ENCODE data around the gene SLC12A7.
"Not testable (repeated sequence)": the region's sequence is repeated elsewhere in the genome, so short reads cannot be mapped to it uniquely, and the experiment has no call there.

The SLC12A7 gene

GRCh38 chr5:1109542-1110306, 2.1 kb downstream of the SLC12A7 start:
- DNase-seq (ENCODE audit: low spot score): no peak

- DNase-seq (ENCODE audit: low spot score): no peak
Measured at GRCh38 chr5:1108865-1109174, 3.0 kb downstream of the SLC12A7 start.

GRCh38 chr5:1108023-1108864, 3.6 kb downstream of the SLC12A7 start:
- DNase-seq (ENCODE audit: low spot score): no peak

- no peak for DNase-seq (ENCODE audit: low spot score)
Measured at GRCh38 chr5:1107167-1108022, 4.5 kb downstream of the SLC12A7 start.

GRCh38 chr5:1106385-1107166, 5.3 kb downstream of the SLC12A7 start:
- no peak for DNase-seq (ENCODE audit: low spot score)

GRCh38 chr5:1105350-1106265, 6.3 kb downstream of the SLC12A7 start:
- DNase-seq (ENCODE audit: low spot score): no peak

GRCh38 chr5:1104327-1105006, 7.4 kb downstream of the SLC12A7 start:
- DNase-seq (ENCODE audit: low spot score): no peak

- DNase-seq (ENCODE audit: low spot score): peak; percentile 49
Measured at GRCh38 chr5:1103505-1104326, 8.1 kb downstream of the SLC12A7 start.

GRCh38 chr5:1103093-1103492, 8.8 kb downstream of the SLC12A7 start:
- DNase-seq (ENCODE audit: low spot score): peak; percentile 64

- DNase-seq (ENCODE audit: low spot score): peak; percentile 65
Measured at GRCh38 chr5:1101961-1102713, 9.7 kb downstream of the SLC12A7 start.

GRCh38 chr5:1100664-1101574, 10.9 kb downstream of the SLC12A7 start:
- no peak for DNase-seq (ENCODE audit: low spot score)

- no peak for DNase-seq (ENCODE audit: low spot score)
Measured at GRCh38 chr5:1099926-1100663, 11.8 kb downstream of the SLC12A7 start.

GRCh38 chr5:1098986-1099597, 12.8 kb downstream of the SLC12A7 start:
- no peak for DNase-seq (ENCODE audit: low spot score)

GRCh38 chr5:1097988-1098385, 13.9 kb downstream of the SLC12A7 start:
- not testable (repeated sequence) for DNase-seq (ENCODE audit: low spot score)

GRCh38 chr5:1097381-1097987, 14.4 kb downstream of the SLC12A7 start:
- DNase-seq (ENCODE audit: low spot score): no peak

- no peak for DNase-seq (ENCODE audit: low spot score)
Measured at GRCh38 chr5:1096838-1097237, 15.0 kb downstream of the SLC12A7 start.
